GM21390 (cell line): ENCODE measurements around the gene KIF26B.

Source experiments
- ATAC-seq: cut with Tn5 transposase; IDR thresholded peaks from one replicate; pipeline ENCODE4 v1.9.1; 2021; ENCODE audit not compliant: unreplicated experiment

KIF26B gene

GRCh38 chr1:245207056-245207638 lies 52.4 kb downstream of the KIF26B start:
- ATAC-seq, result no peak

GRCh38 chr1:245207801-245208200 lies 53.0 kb downstream of the KIF26B start:
- no peak for ATAC-seq

- no peak for ATAC-seq
Observed at GRCh38 chr1:245209658-245210435, 55.1 kb downstream of the KIF26B start.

- ATAC-seq, result no peak
Observed at GRCh38 chr1:245211035-245211749, 56.4 kb downstream of the KIF26B start.

GRCh38 chr1:245211761-245212160 lies 57.0 kb downstream of the KIF26B start:
- ATAC-seq, result no peak

GRCh38 chr1:245212221-245212710 lies 57.5 kb downstream of the KIF26B start:
- no peak for ATAC-seq

- no peak for ATAC-seq
Observed at GRCh38 chr1:245213066-245213831, 58.5 kb downstream of the KIF26B start.

- no peak for ATAC-seq
Observed at GRCh38 chr1:245215071-245215470, 60.3 kb downstream of the KIF26B start.

GRCh38 chr1:245216366-245217115 lies 61.8 kb downstream of the KIF26B start:
- ATAC-seq, result no peak

- no peak for ATAC-seq
Observed at GRCh38 chr1:245217853-245218608, 63.2 kb downstream of the KIF26B start.

GRCh38 chr1:245220381-245220985 lies 65.7 kb downstream of the KIF26B start:
- ATAC-seq, result no peak

- ATAC-seq, result no peak
Observed at GRCh38 chr1:245221805-245222204, 67.0 kb downstream of the KIF26B start.

- ATAC-seq, result no peak
Observed at GRCh38 chr1:245222931-245223595, 68.3 kb downstream of the KIF26B start.

- ATAC-seq, result no peak
Observed at GRCh38 chr1:245225322-245226202, 70.8 kb downstream of the KIF26B start.

GRCh38 chr1:245226203-245226499 lies 71.4 kb downstream of the KIF26B start:
- ATAC-seq, result no peak

- ATAC-seq, result no peak
Observed at GRCh38 chr1:245229051-245229450, 74.3 kb downstream of the KIF26B start.

- no peak for ATAC-seq
Observed at GRCh38 chr1:245232931-245233330, 78.1 kb downstream of the KIF26B start.
